Neural progenitor cell (in vitro differentiated cells): ENCODE results near the gene ZNF471.

ENCODE experiments used
- CTCF ChIP-seq: fragments of 200-600 bp; sonication (generic); IDR thresholded peaks from 2 replicates; pipeline ENCODE4 v1.5.1; 2017; ENCODE audit warnings: antibody characterized with exemption, mild to moderate bottlenecking
- EZH2 ChIP-seq: fragments of 200-600 bp; sonication (generic); IDR thresholded peaks from 2 replicates; pipeline ENCODE4 v1.6.1; 2017; ENCODE audit warnings: antibody characterized with exemption, mild to moderate bottlenecking, moderate library complexity

- no peak for TF ChIP-seq CTCF
- no peak for TF ChIP-seq EZH2
Observed at GRCh38 chr19:56543776-56544175, 36.1 kb downstream of the ZNF471 start.
